IMR-90 (cell line): ENCODE data around the gene FAM120A. TPM values are rescaled to one million over a fixed set of nuclear protein-coding genes. Genes with fewer than 3 reads are reported as not detected.

Experiments
- ATAC-seq: fragments of 200-7000 bp; cut with Tn5 transposase; 2 replicates; pipeline ENCODE4 v1.9.1; 2020; ENCODE audit warnings: low read depth, mild to moderate bottlenecking, moderate library complexity
- BruUV-seq: library from RNA; stranded (reverse); fragments of 400-500 nt; replicated peaks from 2 replicates; lab custom pipeline; 2021; lab: Mats Ljungman, UMichigan
- CTCF ChIA-PET: fragments of 300-600 bp; formaldehyde crosslinking; extraction: SDS; loops from one replicate; lab custom pipeline; 2021; ENCODE audit warnings: antibody characterized with exemption; lab: Yijun Ruan, JAX
- POLR2A ChIA-PET: fragments of 300-600 bp; sonication (Branson Sonifier 250); formaldehyde crosslinking; loops from one replicate; lab custom pipeline; 2022; ENCODE audit warnings: antibody characterized with exemption; ENCODE audit not compliant: unreplicated experiment; lab: Charles Lee
- DNase-seq: peaks from one replicate; pipeline ENCODE4 v3.0.0; 2013
- H2AFZ ChIP-seq: replicated peaks from 2 replicates; pipeline ENCODE3; 2013; ENCODE audit warnings: low read length, mild to moderate bottlenecking; ENCODE audit not compliant: poor library complexity
- H2AK5ac ChIP-seq: 2 replicates; pipeline ENCODE4 v1.6.1; 2013; ENCODE audit warnings: low read depth, low read length, inconsistent platforms
- H2AK9ac ChIP-seq: replicated peaks from 2 replicates; pipeline ENCODE3; 2013; ENCODE audit warnings: mild to moderate bottlenecking, low read depth, low read length, moderate library complexity; ENCODE audit not compliant: poor library complexity
- H2BK120ac ChIP-seq: 2 replicates; pipeline ENCODE4 v1.6.1; 2013; ENCODE audit warnings: low read depth, low read length, inconsistent platforms
- H2BK15ac ChIP-seq: 3 replicates; pipeline ENCODE4 v1.6.1; 2013; ENCODE audit warnings: low read depth, low read length, inconsistent platforms
- H2BK20ac ChIP-seq: 2 replicates; pipeline ENCODE4 v1.6.1; 2013; ENCODE audit warnings: low read depth, mild to moderate bottlenecking, inconsistent platforms, low read length, moderate library complexity
- H2BK5ac ChIP-seq: 2 replicates; pipeline ENCODE4 v1.6.1; 2013; ENCODE audit warnings: mild to moderate bottlenecking, low read depth, low read length, inconsistent platforms; ENCODE audit not compliant: poor library complexity, severe bottlenecking
- H3K14ac ChIP-seq: replicated peaks from 2 replicates; pipeline ENCODE4 v1.6.1; 2013; ENCODE audit warnings: low read depth, low read length, inconsistent platforms
- H3K18ac ChIP-seq: 2 replicates; pipeline ENCODE4 v1.6.1; 2013; ENCODE audit warnings: low read depth, low read length, control low read depth
- H3K23ac ChIP-seq: 2 replicates; pipeline ENCODE4 v1.6.1; 2013; ENCODE audit warnings: low read depth, low read length, inconsistent platforms
- H3K27ac ChIP-seq: 2 replicates; pipeline ENCODE4 v1.5.1; 2013; ENCODE audit warnings: mild to moderate bottlenecking, control low read depth, low read length; ENCODE audit not compliant: insufficient read depth
- H3K27me3 ChIP-seq: 2 replicates; pipeline ENCODE4 v1.6.1; 2013; ENCODE audit warnings: low read length; ENCODE audit not compliant: control insufficient read depth, insufficient read depth
- H3K36me3 ChIP-seq: 2 replicates; pipeline ENCODE4 v1.6.1; 2013; ENCODE audit warnings: low read length, mixed read lengths; ENCODE audit not compliant: control insufficient read depth, insufficient read depth
- H3K4ac ChIP-seq: 2 replicates; pipeline ENCODE4 v1.6.1; 2013; ENCODE audit warnings: low read depth, low read length, inconsistent platforms
- H3K4me1 ChIP-seq: 2 replicates; pipeline ENCODE4 v1.6.1; 2013; ENCODE audit warnings: low read length, mixed read lengths; ENCODE audit not compliant: control insufficient read depth, insufficient read depth
- H3K4me2 ChIP-seq: 2 replicates; pipeline ENCODE4 v1.6.1; 2013; ENCODE audit warnings: low read depth, mild to moderate bottlenecking, control low read depth, low read length, moderate library complexity
- H3K4me3 ChIP-seq: 2 replicates; pipeline ENCODE4 v1.5.1; 2013; ENCODE audit warnings: low read depth, mild to moderate bottlenecking, control low read depth, low read length, moderate library complexity; ENCODE audit not compliant: insufficient read depth
- H3K56ac ChIP-seq: 2 replicates; pipeline ENCODE4 v1.6.1; 2013; ENCODE audit warnings: low read length, inconsistent platforms; ENCODE audit not compliant: insufficient read depth; ENCODE audit errors: extremely low read depth
- H3K79me1 ChIP-seq, 2 experiments: 2 replicates each; pipeline ENCODE4 v1.6.1; 2013; ENCODE audit warnings: low read length in 2 of 2, inconsistent platforms in 1 of 2, low read depth in 1 of 2
- H3K9ac ChIP-seq: 2 replicates; pipeline ENCODE4 v1.6.1; 2013; ENCODE audit warnings: low read depth, low read length, control low read depth
- H3K9me1 ChIP-seq: 2 replicates; pipeline ENCODE4 v1.6.1; 2013; ENCODE audit warnings: low read length, inconsistent platforms; ENCODE audit not compliant: insufficient read depth
- H3K9me3 ChIP-seq: 2 replicates; pipeline ENCODE4 v1.6.1; 2013; ENCODE audit warnings: low read length; ENCODE audit not compliant: control insufficient read depth, insufficient read depth
- H4K20me1 ChIP-seq: 2 replicates; pipeline ENCODE4 v1.6.1; 2013; ENCODE audit warnings: low read length, inconsistent platforms; ENCODE audit not compliant: insufficient read depth
- H4K5ac ChIP-seq: 2 replicates; pipeline ENCODE4 v1.6.1; 2013; ENCODE audit warnings: mild to moderate bottlenecking, low read depth, low read length, control low read depth
- H4K8ac ChIP-seq, 2 experiments: 2 replicates each; pipeline ENCODE4 v1.6.1; 2013; ENCODE audit warnings: low read depth in 2 of 2, low read length in 2 of 2, control low read depth in 1 of 2, inconsistent platforms in 1 of 2
- H4K91ac ChIP-seq: 2 replicates; pipeline ENCODE4 v1.6.1; 2013; ENCODE audit warnings: low read depth, low read length, inconsistent platforms; ENCODE audit not compliant: insufficient read depth
- CHD1 ChIP-seq: IDR thresholded peaks from 2 replicates; pipeline ENCODE4 v1.6.1; 2012; ENCODE audit warnings: low read depth, low read length, improper control_type of control experiment
- CTCF ChIP-seq: conservative IDR thresholded peaks from 2 replicates; pipeline ENCODE4 v1.5.1; 2012; ENCODE audit warnings: mild to moderate bottlenecking, low read depth, low read length, improper control_type of control experiment
- NFE2L2 ChIP-seq: fragments of 150-350 bp; IDR thresholded peaks from 2 replicates; pipeline ENCODE4 v1.6.1; 2016; ENCODE audit warnings: low read depth, mild to moderate bottlenecking, low read length
- RAD21 ChIP-seq: IDR thresholded peaks from 2 replicates; pipeline ENCODE4 v1.6.1; 2012; ENCODE audit warnings: low read length, improper control_type of control experiment
- WGBS, 2 experiments: methylation state at CpG; one replicate each; pipeline versions ENCODE4 v1.1.5 to v1.1.7; 2013; ENCODE audit warnings: missing lambda C conversion rate in 2 of 2; ENCODE audit not compliant: insufficient read length in 1 of 2; ENCODE audit errors: extremely low coverage in 2 of 2; 5-methylcytosine and 5-hydroxymethylcytosine counted together
- dilution Hi-C: fragments of 300-500 bp; cut with HindIII; formaldehyde crosslinking; loops from one replicate; pipeline ENCODE4 v1.14.3; 2018; ENCODE audit warnings: low sequenced_read_pairs; ENCODE audit not compliant: unreplicated experiment
- in situ Hi-C: fragments of 300-500 bp; cut with MboI; formaldehyde crosslinking; loops from 3 replicates; pipeline ENCODE4 v1.14.3; 2019; ENCODE audit warnings: low sequenced_read_pairs, inconsistent platforms, mixed read lengths
- intact Hi-C: fragments of 100-400 bp; cut with micrococcal nuclease; formaldehyde crosslinking; loops from 2 replicates; pipeline ENCODE4 v1.10.0; 2022
- polyA plus RNA-seq, 3 experiments: library from polyadenylated mRNA; depleted of rRNA; stranded (reverse); fragments of >200 nt; gene quantifications; 2 replicates each; pipeline ENCODE4 v1.2.3, GENCODE V29; 2012; ENCODE audit warnings: low replicate concordance in 1 of 3
- total RNA-seq: library from RNA; depleted of rRNA; stranded (reverse); fragments of >200 nt; gene quantifications from 2 replicates; pipeline ENCODE4 v1.2.3, GENCODE V29; 2012

Gene FAM120A
- total and polyA plus RNA-seq, 2 of the 4 experiments (the other 2 are of a cell fraction) = 61.6 to 75.1 TPM

- H4K91ac ChIP-seq = no peak overlapping the region
- H3K4me2 ChIP-seq = no peak overlapping the region
- CTCF ChIA-PET = interaction anchor here (0.6 kb wide), 1 partner anchor 77 kb away, joined by 3 read pairs; no protein-coding TSS in a partner anchor
- H4K8ac ChIP-seq = no peak overlapping the region
- no peaks in the 10 kb centered on the region for H3K9me3 ChIP-seq
- peaks cover 34% of the 10 kb centered on the region for H3K36me3 ChIP-seq
- intact Hi-C loops = no loop called here
- H3K4me1 ChIP-seq = no peaks in the 10 kb centered on the region
- no peak overlapping the region for H3K23ac ChIP-seq
- H3K27me3 ChIP-seq = no peaks in the 10 kb centered on the region
- H3K4ac ChIP-seq = no peak overlapping the region
- DNase-seq = no peak
- no peak overlapping the region for H3K18ac ChIP-seq
- H4K5ac ChIP-seq = no peak overlapping the region
- no peak overlapping the region for H3K27ac ChIP-seq
- ATAC-seq = no peak
- no peak overlapping the region for H2AFZ ChIP-seq
- no peaks in the 10 kb centered on the region for H4K20me1 ChIP-seq
- 86% methylated on average over 3 of the region's 8 CpGs; no CpG with 5 or more reads in 1 of the 2 experiments for WGBS, 2 experiments
- no peak overlapping the region for H2BK120ac ChIP-seq
- no peak overlapping the region for H2BK5ac ChIP-seq
- H3K79me1 ChIP-seq = peaks cover 14 to 52% of the 10 kb centered on the region in 2 experiments; a peak in 3 of 4 replicates
- H2BK20ac ChIP-seq = no peak overlapping the region
- H2AK9ac ChIP-seq = no peak overlapping the region
- no peak overlapping the region for H2BK15ac ChIP-seq
- H3K9ac ChIP-seq = no peak overlapping the region
- no peak overlapping the region for H2AK5ac ChIP-seq
- peaks cover 9% of the 10 kb centered on the region; the same call in 1 of the 2 replicates for H3K9me1 ChIP-seq
- POLR2A ChIA-PET = no interaction called here
- no peak overlapping the region for H3K14ac ChIP-seq
- no TSS peak for BruUV-seq
- TF ChIP-seq CTCF (no peak), CHD1 (no peak), NFE2L2 (no peak), RAD21 (no peak)
- in situ Hi-C loops = no loop called here
- dilution Hi-C loops = no loop called here
- H3K56ac ChIP-seq = no peak overlapping the region
- H3K4me3 ChIP-seq = no peak overlapping the region
These were observed 88.8 kb downstream of the FAM120A start for GRCh38 chr9:93540305-93540704.
